OCI-LY3 (cell line): ENCODE measurements around the gene NEDD4L.

Source experiments
- H2AFZ ChIP-seq: fragments of 200-600, 300-600 bp; shearing (Covaris generic); 2 replicates; pipeline ENCODE4 v1.6.0; 2014; ENCODE audit warnings: antibody characterized with exemption, low read depth, low read length
- H3K27ac ChIP-seq: fragments of 200-600, 300-600 bp; sonication (generic); 2 replicates; pipeline ENCODE4 v1.5.1; 2014; ENCODE audit warnings: mild to moderate bottlenecking, low read length, moderate library complexity, mixed read lengths
- H3K27me3 ChIP-seq: fragments of 200-600, 300-600 bp; sonication (generic); 2 replicates; pipeline ENCODE4 v1.6.1; 2014; ENCODE audit warnings: low read depth, low read length, mixed read lengths
- H3K36me3 ChIP-seq: fragments of 200-600, 300-600 bp; sonication (generic); replicated peaks from 2 replicates; pipeline ENCODE3; 2014; ENCODE audit warnings: low read depth, low read length, mixed read lengths
- H3K4me1 ChIP-seq: fragments of 300-600, 200-600 bp; sonication (generic); 2 replicates; pipeline ENCODE4 v1.6.1; 2014; ENCODE audit warnings: low read length, mixed read lengths
- H3K4me2 ChIP-seq: fragments of 200-600, 300-600 bp; sonication (generic); 2 replicates; pipeline ENCODE4 v1.6.1; 2014; ENCODE audit warnings: low read length, mixed read lengths
- H3K4me3 ChIP-seq: fragments of 300-600, 200-600 bp; sonication (generic); 2 replicates; pipeline ENCODE4 v1.5.1; 2014; ENCODE audit warnings: antibody characterized with exemption, mild to moderate bottlenecking, low read length, moderate library complexity
- H3K79me2 ChIP-seq: fragments of 300-600, 200-600 bp; shearing (Covaris generic); 2 replicates; pipeline ENCODE4 v1.6.1; 2014; ENCODE audit warnings: mild to moderate bottlenecking, low read length, mixed read lengths
- H3K9ac ChIP-seq: fragments of 300-600, 200-600 bp; shearing (Covaris generic); 2 replicates; pipeline ENCODE4 v1.6.0; 2014; ENCODE audit warnings: mild to moderate bottlenecking, low read length, moderate library complexity
- H3K9me3 ChIP-seq: fragments of 200-600, 300-600 bp; shearing (Covaris generic); 2 replicates; pipeline ENCODE4 v1.6.1; 2014; ENCODE audit warnings: low read length, mixed read lengths; ENCODE audit not compliant: insufficient read depth
- H4K20me1 ChIP-seq: fragments of 200-600, 300-600 bp; sonication (generic); 2 replicates; pipeline ENCODE4 v1.6.1; 2016; ENCODE audit warnings: low read length, mixed read lengths; ENCODE audit not compliant: insufficient read depth
- EZH2phosphoT487 ChIP-seq: fragments of 200-600 bp; shearing (Covaris generic); IDR thresholded peaks from 2 replicates; pipeline ENCODE4 v1.6.1; 2018; ENCODE audit warnings: antibody characterized with exemption, mixed run types, low read depth
- TF ChIP-seq, protein P1 (sequence below): fragments of 200-600, 300-600 bp; sonication (generic); IDR thresholded peaks from 2 replicates; pipeline ENCODE4 v1.5.1; 2014; ENCODE audit warnings: antibody characterized with exemption, low read length, low read depth

NEDD4L gene

DNA sequence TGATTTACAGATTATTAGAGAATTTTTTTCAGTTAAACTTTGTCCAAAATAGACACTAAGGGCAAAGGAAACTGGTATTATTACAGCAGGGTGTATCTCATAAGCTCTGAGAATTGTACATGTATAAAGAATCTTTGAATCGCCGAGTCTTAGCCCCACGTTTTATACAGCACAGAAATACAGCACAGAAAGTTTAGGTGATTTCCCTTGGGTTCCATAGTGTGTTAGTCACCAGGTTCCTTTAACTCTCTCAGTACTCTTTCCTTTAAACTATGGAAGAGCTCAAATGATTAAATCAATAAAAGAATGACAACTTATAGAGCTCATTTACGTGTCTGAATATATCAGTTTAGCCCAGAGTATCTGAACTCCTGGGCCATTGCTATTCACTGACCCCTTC, 256.8 kb downstream of the NEDD4L start:
- peak overlapping the region; percentile 40 for H3K4me3 ChIP-seq
- peaks cover 89% of the 10 kb centered on the region for H3K79me2 ChIP-seq
- H2AFZ ChIP-seq, result no peak overlapping the region
- peaks cover 12% of the 10 kb centered on the region; the same call in 1 of the 2 replicates for H3K9me3 ChIP-seq
- peaks cover 84% of the 10 kb centered on the region for H4K20me1 ChIP-seq
- H3K4me1 ChIP-seq, result peaks cover 61% of the 10 kb centered on the region
- H3K27me3 ChIP-seq, result no peaks in the 10 kb centered on the region
- H3K27ac ChIP-seq, result peak overlapping the region; percentile 1; the same call in 1 of the 2 replicates
- H3K36me3 ChIP-seq, result peaks cover 20% of the 10 kb centered on the region
- H3K4me2 ChIP-seq, result peak overlapping the region; percentile 58
- TF ChIP-seq, protein P1, sequence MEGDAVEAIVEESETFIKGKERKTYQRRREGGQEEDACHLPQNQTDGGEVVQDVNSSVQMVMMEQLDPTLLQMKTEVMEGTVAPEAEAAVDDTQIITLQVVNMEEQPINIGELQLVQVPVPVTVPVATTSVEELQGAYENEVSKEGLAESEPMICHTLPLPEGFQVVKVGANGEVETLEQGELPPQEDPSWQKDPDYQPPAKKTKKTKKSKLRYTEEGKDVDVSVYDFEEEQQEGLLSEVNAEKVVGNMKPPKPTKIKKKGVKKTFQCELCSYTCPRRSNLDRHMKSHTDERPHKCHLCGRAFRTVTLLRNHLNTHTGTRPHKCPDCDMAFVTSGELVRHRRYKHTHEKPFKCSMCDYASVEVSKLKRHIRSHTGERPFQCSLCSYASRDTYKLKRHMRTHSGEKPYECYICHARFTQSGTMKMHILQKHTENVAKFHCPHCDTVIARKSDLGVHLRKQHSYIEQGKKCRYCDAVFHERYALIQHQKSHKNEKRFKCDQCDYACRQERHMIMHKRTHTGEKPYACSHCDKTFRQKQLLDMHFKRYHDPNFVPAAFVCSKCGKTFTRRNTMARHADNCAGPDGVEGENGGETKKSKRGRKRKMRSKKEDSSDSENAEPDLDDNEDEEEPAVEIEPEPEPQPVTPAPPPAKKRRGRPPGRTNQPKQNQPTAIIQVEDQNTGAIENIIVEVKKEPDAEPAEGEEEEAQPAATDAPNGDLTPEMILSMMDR, result no peak
- TF ChIP-seq EZH2phosphoT487, result no peak
- peak overlapping the region; percentile 10; the same call in 1 of the 2 replicates for H3K9ac ChIP-seq

DNA sequence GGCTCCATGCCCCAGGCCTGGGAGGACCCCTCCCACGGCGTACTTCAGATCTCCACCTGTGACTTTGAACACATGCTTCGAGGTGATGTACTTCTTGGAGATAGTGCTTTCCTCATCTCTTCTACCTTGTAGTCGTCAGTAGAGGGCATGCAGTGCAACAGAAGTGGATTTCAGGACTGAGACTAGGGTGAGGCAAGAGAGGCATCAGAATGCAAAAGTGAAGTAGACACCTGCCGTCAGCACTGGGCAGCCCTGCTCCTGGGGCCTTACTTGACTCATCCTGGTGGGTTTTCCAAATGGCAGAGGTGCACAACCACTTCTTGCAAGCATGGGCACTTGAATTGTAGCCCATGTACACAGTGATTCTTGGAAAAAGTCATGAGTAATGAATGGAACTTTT, 258.8 kb downstream of the NEDD4L start:
- peak overlapping the region; percentile 51 for H3K4me3 ChIP-seq
- H3K36me3 ChIP-seq, result peaks cover 23% of the 10 kb centered on the region
- H3K9me3 ChIP-seq, result peaks cover 15% of the 10 kb centered on the region; the same call in 1 of the 2 replicates
- peak overlapping the region; percentile 7; the same call in 1 of the 2 replicates for H3K9ac ChIP-seq
- H2AFZ ChIP-seq, result no peak overlapping the region
- H3K27me3 ChIP-seq, result no peaks in the 10 kb centered on the region
- peak overlapping the region; percentile 39 for H3K27ac ChIP-seq
- TF ChIP-seq EZH2phosphoT487, result no peak
- TF ChIP-seq, protein P1, result peak; percentile 68
- H3K79me2 ChIP-seq, result peaks cover 85% of the 10 kb centered on the region
- peak overlapping the region; percentile 73 for H3K4me2 ChIP-seq
- H4K20me1 ChIP-seq, result peaks cover 79% of the 10 kb centered on the region
- H3K4me1 ChIP-seq, result peaks cover 56% of the 10 kb centered on the region

DNA sequence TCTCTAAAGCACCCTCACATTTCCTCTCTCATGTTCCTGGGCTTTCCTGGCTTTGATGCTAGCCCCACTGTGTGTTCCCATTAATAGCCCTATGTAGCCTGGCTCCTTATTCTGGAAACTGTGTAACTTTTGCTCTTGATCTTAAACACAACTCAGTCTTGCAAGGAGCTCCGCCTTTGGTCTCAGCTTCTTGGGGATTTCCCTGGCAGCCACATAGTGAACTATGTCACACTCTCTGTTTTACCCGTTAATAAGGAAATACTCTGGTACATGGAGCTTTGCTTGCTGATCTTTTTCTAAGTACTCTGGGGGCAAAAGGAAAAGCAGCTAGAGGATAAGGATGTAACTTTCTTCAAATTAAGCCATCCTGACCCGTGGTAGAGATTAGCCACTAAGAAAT, 259.3 kb downstream of the NEDD4L start:
- Histone ChIP-seq H3K27ac (peak overlapping the region; percentile 39), H3K4me1 (peaks cover 50% of the 10 kb centered on the region), H4K20me1 (peaks cover 80% of the 10 kb centered on the region), H3K36me3 (peaks cover 23% of the 10 kb centered on the region), H3K9ac (peak overlapping the region; percentile 33), H3K9me3 (peaks cover 15% of the 10 kb centered on the region; the same call in 1 of the 2 replicates), H3K79me2 (peaks cover 84% of the 10 kb centered on the region), H3K4me3 (peak overlapping the region; percentile 51), H3K4me2 (peak overlapping the region; percentile 73), H2AFZ (no peak overlapping the region), H3K27me3 (no peaks in the 10 kb centered on the region)
- TF ChIP-seq, protein P1, result no peak
- no peak for TF ChIP-seq EZH2phosphoT487

DNA sequence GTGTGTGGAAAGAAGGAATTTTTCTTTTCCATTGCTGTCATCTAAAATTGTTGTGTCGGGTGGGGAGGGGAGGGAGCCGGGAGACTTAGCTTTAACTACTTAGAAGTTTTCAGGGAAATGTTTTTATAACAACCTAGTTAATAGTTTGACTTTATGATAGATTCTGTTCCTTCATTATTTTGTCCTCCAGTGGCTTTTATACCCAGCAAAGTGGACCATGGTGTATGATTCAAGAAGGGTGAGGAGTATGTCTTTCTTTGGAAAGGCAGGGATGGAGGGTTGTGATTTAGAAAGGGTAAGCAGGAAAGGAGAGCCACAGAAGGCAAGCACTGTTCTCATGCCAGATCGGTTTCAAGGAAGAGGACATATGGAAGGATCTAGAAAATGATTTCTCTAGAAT, 261.8 kb downstream of the NEDD4L start:
- Histone ChIP-seq H3K36me3 (peaks cover 18% of the 10 kb centered on the region), H3K79me2 (peaks cover 84% of the 10 kb centered on the region), H3K9ac (no peak overlapping the region), H3K27ac (no peak overlapping the region), H3K27me3 (no peaks in the 10 kb centered on the region), H2AFZ (no peak overlapping the region), H3K4me1 (peaks cover 45% of the 10 kb centered on the region), H3K9me3 (peaks cover 15% of the 10 kb centered on the region; the same call in 1 of the 2 replicates), H3K4me3 (no peak overlapping the region), H3K4me2 (no peak overlapping the region), H4K20me1 (peaks cover 80% of the 10 kb centered on the region)
- TF ChIP-seq, protein P1, result no peak
- no peak for TF ChIP-seq EZH2phosphoT487
